Small intestine (tissue), 7 donors: Measurements from ENCODE around the gene RAPH1. TPM values are rescaled to one million over a fixed set of nuclear protein-coding genes. Genes with fewer than 3 reads are reported as not detected.
A peak's percentile ranks its signal among the peaks of the same experiment; 100 is the strongest.

ENCODE experiments used
- DNase-seq, 2 donors: peaks; one replicate each; pipeline versions ENCODE4 v3.0.0 to v3.0.0-alpha.2; 2013
- FAIRE-seq: peaks from 2 replicates; lab custom pipeline; 2012; peaks lifted over from hg19 to GRCh38; lab: Jason Lieb, UNC
- H3K27ac ChIP-seq, 3 donors: one replicate each; pipeline ENCODE4 v1.5.1; 2013; ENCODE audit warnings: low read length in 2 of 3, mild to moderate bottlenecking in 2 of 3, control low read depth in 1 of 3, inconsistent platforms in 1 of 3, low read depth in 1 of 3, moderate library complexity in 1 of 3
- H3K27me3 ChIP-seq, 3 donors: one replicate each; pipeline ENCODE4 v1.6.1; 2013; ENCODE audit warnings: low read length in 3 of 3, inconsistent platforms in 1 of 3; ENCODE audit not compliant: control insufficient read depth in 3 of 3, insufficient read depth in 3 of 3
- H3K36me3 ChIP-seq, 3 donors: one replicate each; pipeline ENCODE4 v1.6.1; 2013; ENCODE audit warnings: low read length in 3 of 3, inconsistent platforms in 1 of 3, low read depth in 1 of 3, mild to moderate bottlenecking in 1 of 3, moderate library complexity in 1 of 3; ENCODE audit not compliant: control insufficient read depth in 3 of 3, insufficient read depth in 2 of 3
- H3K4me1 ChIP-seq, 3 donors: one replicate each; pipeline ENCODE4 v1.6.1; 2013; ENCODE audit warnings: low read length in 2 of 3, inconsistent platforms in 1 of 3, low read depth in 1 of 3, mild to moderate bottlenecking in 1 of 3, moderate library complexity in 1 of 3; ENCODE audit not compliant: control insufficient read depth in 3 of 3, insufficient read depth in 2 of 3
- H3K4me3 ChIP-seq, 3 donors: one replicate each; pipeline ENCODE4 v1.5.1; 2013; ENCODE audit warnings: low read length in 3 of 3, control low read depth in 1 of 3, inconsistent platforms in 1 of 3, low read depth in 1 of 3, mild to moderate bottlenecking in 1 of 3, moderate library complexity in 1 of 3
- H3K9me3 ChIP-seq, 2 donors: one replicate each; pipeline ENCODE4 v1.6.1; 2013; ENCODE audit warnings: low read depth in 1 of 2, low read length in 1 of 2; ENCODE audit not compliant: control insufficient read depth in 2 of 2, insufficient read depth in 1 of 2
- WGBS, 3 donors: extraction: QIAGEN DNeasy Blood & Tissue Kit; methylation state at CpG; one replicate each; pipeline ENCODE4 v1.1.7; 2013; 5-methylcytosine and 5-hydroxymethylcytosine counted together
- polyA plus RNA-seq, 4 donors: library from polyadenylated mRNA; stranded (reverse) in 3 of 4; unstranded in 1 of 4; fragments of 200-250 nt in 3 of 4; fragments of 120-200 nt in 1 of 4; gene quantifications; one replicate each; pipeline versions ENCODE4 v1.2.1 to v1.2.3, GENCODE V29; 2013
- donor health status: healthy with polysubstance abuse.
- donor health status: control.
- donor health status: control.
- donor health status: Bipolar disorder and iron deficiency.
- donor health status: healthy.

The RAPH1 gene
- polyA plus RNA-seq, 4 donors: 6.2 to 15.7 (median 6.8) TPM

GRCh38 chr2:203450561-203450960 lies 84.5 kb downstream of the RAPH1 start:
- Histone ChIP-seq H3K27ac (peak overlapping the region in 1 of 3 donors; percentile 26), H3K4me3 (no peak overlapping the region), H3K9me3 (no peaks in the 10 kb centered on the region), H3K36me3 (peaks cover 2 to 15% (median 4%) of the 10 kb centered on the region in 3 donors), H3K27me3 (no peaks in the 10 kb centered on the region), H3K4me1 (peaks cover 0 to 7% (median 3%) of the 10 kb centered on the region in 3 donors)
- peak; percentile 62 to 85 for DNase-seq
- 17 to 71% (median 64%) methylated on average over 3 of the region's 3 CpGs for WGBS, 3 donors
- no peak for FAIRE-seq

- H3K36me3 ChIP-seq: peaks cover 4 to 23% (median 8%) of the 10 kb centered on the region in 3 donors
- no peak for DNase-seq
These were observed 88.3 kb downstream of the RAPH1 start for GRCh38 chr2:203446780-203447179.

GRCh38 chr2:203446071-203446481 lies 89.0 kb downstream of the RAPH1 start:
- H3K9me3 ChIP-seq: no peaks in the 10 kb centered on the region
- peaks cover 4 to 27% (median 12%) of the 10 kb centered on the region in 3 donors for H3K36me3 ChIP-seq
- FAIRE-seq: no peak
- H3K27me3 ChIP-seq: no peaks in the 10 kb centered on the region
- no peak overlapping the region for H3K27ac ChIP-seq
- 82 to 89% (median 82%) methylated on average over 3 of the region's 3 CpGs for WGBS, 3 donors
- peaks cover 0 to 7% (median 3%) of the 10 kb centered on the region in 3 donors for H3K4me1 ChIP-seq
- no peak overlapping the region for H3K4me3 ChIP-seq
- no peak for DNase-seq

More at GRCh38 chr2:203446780-203447179, 88.3 kb downstream of the RAPH1 start:
- FAIRE-seq: no peak
- Histone ChIP-seq H3K27me3 (no peaks in the 10 kb centered on the region), H3K27ac (no peak overlapping the region), H3K4me1 (peaks cover 0 to 7% (median 3%) of the 10 kb centered on the region in 3 donors), H3K4me3 (no peak overlapping the region), H3K9me3 (no peaks in the 10 kb centered on the region)
- 93 to 98% (median 95%) methylated on average over 3 of the region's 3 CpGs for WGBS, 3 donors

- FAIRE-seq (no peak), DNase-seq (no peak)
- no peaks in the 10 kb centered on the region for H3K4me1 ChIP-seq
- no peaks in the 10 kb centered on the region for H3K9me3 ChIP-seq
- 77 to 90% (median 82%) methylated on average over 7 of the region's 7 CpGs for WGBS, 3 donors
- no peak overlapping the region for H3K4me3 ChIP-seq
- peaks cover 4 to 40% (median 19%) of the 10 kb centered on the region in 3 donors for H3K36me3 ChIP-seq
- no peak overlapping the region for H3K27ac ChIP-seq
- H3K27me3 ChIP-seq: no peaks in the 10 kb centered on the region
These were observed 90.4 kb downstream of the RAPH1 start for GRCh38 chr2:203444738-203445137.

GRCh38 chr2:203442463-203442862 lies 92.6 kb downstream of the RAPH1 start:
- no peak overlapping the region for H3K4me3 ChIP-seq
- no peak overlapping the region for H3K27ac ChIP-seq
- no peak for DNase-seq
- no peaks in the 10 kb centered on the region for H3K4me1 ChIP-seq
- no peaks in the 10 kb centered on the region for H3K27me3 ChIP-seq
- WGBS, 3 donors: 66 to 89% (median 85%) methylated on average over 5 of the region's 5 CpGs
- no peak for FAIRE-seq
- peaks cover 4 to 43% (median 23%) of the 10 kb centered on the region in 3 donors for H3K36me3 ChIP-seq
- H3K9me3 ChIP-seq: no peaks in the 10 kb centered on the region

- H3K4me1 ChIP-seq: no peaks in the 10 kb centered on the region
These were observed 93.6 kb downstream of the RAPH1 start for GRCh38 chr2:203441463-203441862.

GRCh38 chr2:203440671-203441070 lies 94.4 kb downstream of the RAPH1 start:
- no peaks in the 10 kb centered on the region for H3K4me1 ChIP-seq
- no peak for FAIRE-seq
- H3K27me3 ChIP-seq: no peaks in the 10 kb centered on the region
- WGBS, 3 donors: 87 to 93% (median 89%) methylated on average over 4 of the region's 4 CpGs
- peaks cover 0 to 41% (median 25%) of the 10 kb centered on the region in 3 donors for H3K36me3 ChIP-seq
- no peak overlapping the region for H3K4me3 ChIP-seq
- H3K27ac ChIP-seq: no peak overlapping the region
- H3K9me3 ChIP-seq: no peaks in the 10 kb centered on the region
- no peak for DNase-seq

More at GRCh38 chr2:203441463-203441862, 93.6 kb downstream of the RAPH1 start:
- DNase-seq (no peak), FAIRE-seq (no peak)
- no peak overlapping the region for H3K4me3 ChIP-seq
- H3K9me3 ChIP-seq: no peaks in the 10 kb centered on the region
- no peak overlapping the region for H3K27ac ChIP-seq
- 84 to 95% (median 92%) methylated on average over 3 of the region's 3 CpGs for WGBS, 3 donors
- no peaks in the 10 kb centered on the region for H3K27me3 ChIP-seq
- H3K36me3 ChIP-seq: peaks cover 0 to 40% (median 25%) of the 10 kb centered on the region in 3 donors

- peaks cover 0 to 28% (median 19%) of the 10 kb centered on the region in 3 donors for H3K36me3 ChIP-seq
- FAIRE-seq: no peak
- no peaks in the 10 kb centered on the region for H3K27me3 ChIP-seq
- H3K27ac ChIP-seq: no peak overlapping the region
- no peak overlapping the region for H3K4me3 ChIP-seq
- H3K4me1 ChIP-seq: no peaks in the 10 kb centered on the region
- H3K9me3 ChIP-seq: no peaks in the 10 kb centered on the region
- WGBS, 3 donors: 80 to 90% (median 86%) methylated on average over 2 of the region's 2 CpGs
- DNase-seq: no peak
These were observed 96.6 kb downstream of the RAPH1 start for GRCh38 chr2:203438528-203438927.

- FAIRE-seq: no peak
These were observed 97.6 kb downstream of the RAPH1 start for GRCh38 chr2:203437511-203437910.

More at GRCh38 chr2:203437511-203437910, 97.6 kb downstream of the RAPH1 start:
- Histone ChIP-seq H3K4me3 (no peak overlapping the region), H3K27me3 (no peaks in the 10 kb centered on the region), H3K36me3 (peaks cover 0 to 27% (median 21%) of the 10 kb centered on the region in 3 donors), H3K27ac (no peak overlapping the region), H3K4me1 (no peaks in the 10 kb centered on the region), H3K9me3 (no peaks in the 10 kb centered on the region)
- WGBS, 3 donors: 90 to 92% (median 91%) methylated on average over 4 of the region's 4 CpGs
- DNase-seq: no peak
